Prostate gland (tissue), 2 donors: Measurements from ENCODE around the gene DNM3.

ENCODE experiments used
- POLR2A ChIP-seq: fragments of 450-650 bp; IDR thresholded peaks from one replicate; pipeline ENCODE4 v1.6.1; 2016; ENCODE audit warnings: antibody characterized with exemption, mild to moderate bottlenecking
- POLR2AphosphoS5 ChIP-seq: sonication (generic); formaldehyde crosslinking; IDR thresholded peaks from one replicate; pipeline ENCODE4 v1.6.1; 2017; ENCODE audit warnings: antibody characterized with exemption
- TF ChIP-seq, protein P1 (sequence below), 4 experiments: fragments of 200-600 bp in 2 of 4; fragments of 450-650 bp in 2 of 4; sonication (generic) in 2 of 4; IDR thresholded peaks; 1 replicate in 3 of 4; 2 replicates in 1 of 4; pipeline ENCODE4 v1.5.1; 2016 to 2019; ENCODE audit warnings: antibody characterized with exemption in 4 of 4, mild to moderate bottlenecking in 2 of 4, moderate library complexity in 2 of 4

DNA sequence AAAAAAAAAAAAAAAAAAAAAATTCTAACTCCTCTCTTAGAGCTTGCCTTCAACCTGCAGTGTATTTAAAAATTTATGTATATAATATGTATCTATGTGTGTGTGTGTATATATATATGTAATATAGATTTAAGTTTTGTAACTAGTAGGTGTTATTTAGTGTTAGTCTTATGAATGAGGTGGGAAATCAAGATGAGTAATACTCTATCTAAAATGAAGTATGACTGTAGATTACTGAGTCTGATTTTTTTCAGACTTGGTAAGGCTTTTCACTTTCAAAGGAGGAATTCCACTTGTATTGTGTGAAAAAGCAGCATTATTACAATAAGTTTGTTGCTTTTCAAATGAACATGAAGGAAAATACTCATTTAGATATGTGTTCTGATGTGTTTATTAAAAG is 5.4 kb upstream of the DNM3 start:
- TF ChIP-seq, protein P1, sequence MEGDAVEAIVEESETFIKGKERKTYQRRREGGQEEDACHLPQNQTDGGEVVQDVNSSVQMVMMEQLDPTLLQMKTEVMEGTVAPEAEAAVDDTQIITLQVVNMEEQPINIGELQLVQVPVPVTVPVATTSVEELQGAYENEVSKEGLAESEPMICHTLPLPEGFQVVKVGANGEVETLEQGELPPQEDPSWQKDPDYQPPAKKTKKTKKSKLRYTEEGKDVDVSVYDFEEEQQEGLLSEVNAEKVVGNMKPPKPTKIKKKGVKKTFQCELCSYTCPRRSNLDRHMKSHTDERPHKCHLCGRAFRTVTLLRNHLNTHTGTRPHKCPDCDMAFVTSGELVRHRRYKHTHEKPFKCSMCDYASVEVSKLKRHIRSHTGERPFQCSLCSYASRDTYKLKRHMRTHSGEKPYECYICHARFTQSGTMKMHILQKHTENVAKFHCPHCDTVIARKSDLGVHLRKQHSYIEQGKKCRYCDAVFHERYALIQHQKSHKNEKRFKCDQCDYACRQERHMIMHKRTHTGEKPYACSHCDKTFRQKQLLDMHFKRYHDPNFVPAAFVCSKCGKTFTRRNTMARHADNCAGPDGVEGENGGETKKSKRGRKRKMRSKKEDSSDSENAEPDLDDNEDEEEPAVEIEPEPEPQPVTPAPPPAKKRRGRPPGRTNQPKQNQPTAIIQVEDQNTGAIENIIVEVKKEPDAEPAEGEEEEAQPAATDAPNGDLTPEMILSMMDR (IDR thresholded peaks at IDR 0.05): no peak
- TF ChIP-seq POLR2A (no peak), POLR2AphosphoS5 (no peak)
